HG03064 (cell line): ENCODE results near the gene NPM3.

ENCODE experiments used
- ATAC-seq: cut with Tn5 transposase; IDR thresholded peaks from one replicate; pipeline ENCODE4 v1.9.1; 2021; ENCODE audit warnings: low read depth; ENCODE audit not compliant: unreplicated experiment

Gene NPM3

DNA sequence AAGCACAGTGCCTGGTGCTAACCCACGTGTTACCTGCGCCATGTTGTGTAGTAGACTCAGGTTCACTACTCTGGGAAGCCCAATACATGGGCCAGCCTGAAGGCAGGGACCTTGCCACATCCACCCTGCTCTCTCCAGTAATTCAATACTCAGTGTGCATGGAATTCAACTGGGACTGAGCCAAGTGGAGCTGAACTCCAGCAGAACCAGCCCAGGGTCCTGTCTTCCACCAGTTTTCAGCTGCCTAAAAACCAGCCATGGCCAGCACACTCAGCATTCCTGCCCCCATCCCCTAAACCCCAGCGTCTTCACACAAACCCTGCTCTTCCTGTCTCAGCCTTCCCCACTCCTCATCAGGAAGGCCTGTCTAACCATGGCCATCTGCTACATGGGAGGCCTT is 22.7 kb downstream of the NPM3 start:
- no peak for ATAC-seq

DNA sequence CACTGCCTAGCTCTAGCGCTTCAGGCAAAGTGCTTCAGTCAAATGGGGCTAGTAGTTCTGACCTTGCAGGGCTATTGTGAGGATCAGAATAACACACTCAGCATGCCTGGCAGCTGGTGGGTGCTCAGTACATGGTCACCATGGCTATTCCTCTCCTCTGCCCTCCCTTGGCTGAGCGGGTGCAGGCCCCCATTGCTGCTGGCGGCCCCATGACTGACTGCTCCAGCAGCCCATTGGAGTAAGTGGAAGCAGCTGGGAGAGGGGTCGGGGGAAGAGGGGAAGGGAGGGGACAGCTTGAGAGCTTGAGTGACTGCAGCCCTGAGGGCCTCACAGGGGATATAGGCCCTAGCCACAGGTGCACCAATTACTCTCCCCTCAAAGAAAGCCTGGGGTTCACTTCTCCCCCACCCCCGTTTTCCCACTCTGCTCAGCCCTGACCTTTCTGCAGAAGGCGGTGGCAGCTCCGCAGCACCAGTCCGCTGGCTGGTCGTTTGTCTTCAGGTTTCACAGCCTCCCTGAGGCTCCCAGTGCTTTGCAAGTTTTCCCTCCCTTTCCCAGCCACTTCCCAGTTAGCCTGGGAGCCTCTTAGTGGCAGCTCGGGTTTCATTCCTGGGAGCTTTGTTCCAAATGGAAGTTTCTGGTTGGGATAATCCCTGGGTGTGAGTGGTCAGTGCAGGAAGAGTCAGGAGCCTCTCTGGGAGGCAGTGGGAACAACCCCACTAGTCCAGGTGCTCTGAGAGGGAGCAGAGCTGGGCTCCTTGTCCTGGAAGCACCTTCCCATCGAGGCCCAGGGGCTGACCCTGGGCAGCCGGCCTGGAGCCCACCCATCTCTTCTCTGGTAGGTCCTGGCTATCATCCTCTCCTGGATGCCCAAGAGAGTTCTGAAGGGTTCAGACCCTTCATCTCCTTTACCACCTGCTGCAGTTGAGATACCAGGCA is 23.7 kb downstream of the NPM3 start:
- ATAC-seq = no peak

DNA sequence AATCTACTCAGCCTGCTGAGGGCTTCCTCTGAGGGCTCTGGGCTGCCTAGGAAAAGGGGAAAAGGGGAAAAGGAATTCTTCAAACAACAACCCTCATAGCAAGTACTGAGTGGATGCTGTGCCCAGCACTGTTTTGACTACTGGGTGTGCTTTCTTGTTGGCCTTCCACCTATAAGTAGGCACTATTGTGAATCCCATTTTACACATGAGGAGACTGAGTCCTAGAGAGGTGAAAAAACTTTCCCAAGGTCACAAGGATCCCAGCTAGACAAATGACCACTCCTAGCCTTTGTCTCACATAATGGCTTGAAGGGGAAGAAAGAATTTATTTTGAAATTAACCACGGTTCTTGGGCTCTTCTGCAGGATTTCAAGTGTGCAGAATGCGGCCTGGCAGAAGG is 24.4 kb downstream of the NPM3 start:
- no peak for ATAC-seq

DNA sequence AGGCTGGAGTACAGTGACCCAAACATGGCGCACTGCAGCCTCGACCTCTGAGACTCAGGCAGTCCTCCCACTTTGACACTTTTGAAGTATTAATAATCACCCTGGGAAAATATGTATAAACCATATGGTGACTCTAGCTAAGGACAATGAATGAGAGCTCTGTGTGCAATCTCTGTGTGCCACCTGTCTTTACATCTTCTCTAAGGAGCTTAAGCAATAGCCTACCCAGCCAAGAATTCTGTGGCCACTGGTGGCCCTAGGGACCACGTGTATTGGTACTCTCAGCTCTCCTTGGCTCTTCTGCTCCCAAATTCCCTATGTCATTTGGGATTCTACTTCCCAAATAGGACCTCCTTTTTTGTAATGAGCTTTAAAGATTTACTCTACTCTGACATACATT is 31.0 kb downstream of the NPM3 start:
- no peak for ATAC-seq

DNA sequence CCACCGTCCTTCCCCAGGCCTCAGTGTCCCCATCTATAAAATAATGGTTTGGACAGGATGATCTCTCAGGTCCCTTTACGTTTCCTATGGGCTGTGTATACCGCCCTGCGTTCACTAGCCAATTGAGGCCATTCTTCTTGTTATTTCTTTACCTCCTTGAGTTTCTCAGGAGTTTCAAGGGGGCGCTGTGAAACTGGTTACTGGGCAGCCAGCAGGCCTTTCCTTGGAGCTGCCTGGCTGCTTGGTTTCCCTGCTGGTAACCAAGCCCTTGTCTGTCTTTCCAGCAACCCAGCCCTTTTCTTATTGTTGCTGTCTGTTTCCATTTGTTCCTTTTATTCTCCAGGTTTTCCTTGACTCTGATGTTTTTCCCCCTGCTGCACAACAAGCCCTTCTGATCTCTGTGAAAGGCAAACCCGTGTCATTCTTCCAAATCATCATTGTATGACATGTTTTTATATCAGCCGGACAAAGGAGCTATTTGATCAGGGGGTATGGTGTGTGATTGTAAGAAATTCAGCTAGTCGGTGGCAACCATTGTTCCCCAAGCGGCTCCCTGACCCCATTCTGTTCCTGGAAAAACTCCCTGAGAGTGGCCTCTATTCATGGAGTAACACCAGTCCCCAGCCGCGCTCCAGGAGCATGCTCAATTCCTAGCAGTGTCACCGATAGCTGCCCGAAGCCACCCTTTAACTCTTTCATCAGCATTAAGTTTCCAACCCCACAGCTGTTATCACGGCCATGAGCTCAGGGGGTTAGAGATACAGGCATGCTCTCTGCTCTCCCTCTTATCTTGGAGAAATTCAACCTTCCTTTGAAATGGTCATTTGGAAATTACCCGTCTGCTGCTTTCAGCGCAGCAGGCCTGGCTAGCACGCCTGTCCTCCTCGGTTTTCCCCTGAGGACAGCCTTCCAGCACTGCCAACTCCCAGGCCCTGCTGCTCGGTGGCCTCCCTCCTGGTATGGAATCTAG is 33.9 kb downstream of the NPM3 start:
- ATAC-seq = no peak

DNA sequence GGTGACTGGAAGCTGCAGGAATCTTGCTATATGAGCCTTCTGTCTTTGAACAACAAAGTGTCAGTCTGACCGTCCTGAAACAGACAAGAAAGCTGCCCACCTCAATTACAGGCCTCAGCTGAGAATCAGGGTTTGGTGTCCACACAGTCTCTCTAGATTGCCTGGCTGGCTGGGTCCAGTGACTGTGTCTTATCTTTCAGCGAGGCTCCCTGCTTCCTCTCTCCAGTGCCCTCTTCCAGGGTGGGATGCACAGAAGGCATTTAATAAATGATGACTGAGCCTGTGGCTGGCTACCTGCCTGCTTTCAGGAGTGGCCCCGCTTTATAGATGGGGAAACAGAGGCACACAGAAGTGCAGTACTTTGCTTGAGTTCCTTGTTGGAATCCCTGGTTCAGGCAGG is 34.8 kb downstream of the NPM3 start:
- no peak for ATAC-seq

DNA sequence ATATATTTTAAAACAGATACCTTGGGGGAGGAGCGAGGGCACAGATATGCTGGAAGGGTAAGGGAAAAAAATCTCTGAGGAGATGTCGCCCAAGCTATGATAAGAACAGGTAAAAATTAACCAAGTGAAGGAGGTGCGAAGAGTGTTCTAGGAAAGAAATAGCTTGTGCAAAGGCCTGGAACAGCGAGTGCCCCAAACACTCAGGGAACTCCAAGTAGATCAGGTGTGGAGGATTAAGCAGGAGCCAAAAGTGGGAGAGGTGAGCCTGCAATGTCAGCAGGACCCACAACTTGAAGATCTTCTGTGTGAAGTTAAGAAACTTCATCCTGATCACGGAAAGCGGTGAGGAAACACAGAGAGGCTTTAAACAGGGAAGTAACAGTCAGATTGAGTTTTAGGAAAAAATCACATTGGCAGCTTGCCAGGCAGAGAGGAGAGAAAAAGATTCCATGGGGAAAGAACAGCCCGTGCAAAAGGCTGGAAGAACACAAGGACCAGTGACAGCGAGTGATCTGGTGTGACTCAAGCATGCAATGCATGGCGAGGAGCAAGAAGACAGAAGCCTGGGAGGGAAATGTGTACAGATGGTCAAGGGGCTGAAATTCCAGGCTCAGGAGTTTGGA is 38.1 kb downstream of the NPM3 start:
- no peak for ATAC-seq

DNA sequence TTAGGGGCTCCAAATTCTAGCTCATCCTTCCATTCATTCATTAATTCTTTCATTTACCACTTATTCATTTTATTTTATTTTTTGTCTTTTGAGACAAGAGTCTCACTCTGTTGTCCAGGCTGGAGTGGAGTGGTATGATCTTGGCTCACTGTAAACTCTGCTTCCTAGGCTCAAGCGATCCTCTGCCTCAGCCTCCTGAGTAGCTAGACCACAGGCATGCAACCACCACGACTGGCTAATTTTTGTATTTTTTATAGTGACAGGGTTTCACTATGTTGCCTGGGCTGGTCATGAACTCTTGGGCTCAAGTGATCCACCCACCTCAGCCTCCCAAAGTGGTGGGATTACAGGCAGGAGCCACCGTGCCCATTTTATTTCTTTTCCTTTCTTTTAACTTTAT is 39.0 kb downstream of the NPM3 start:
- ATAC-seq = no peak

DNA sequence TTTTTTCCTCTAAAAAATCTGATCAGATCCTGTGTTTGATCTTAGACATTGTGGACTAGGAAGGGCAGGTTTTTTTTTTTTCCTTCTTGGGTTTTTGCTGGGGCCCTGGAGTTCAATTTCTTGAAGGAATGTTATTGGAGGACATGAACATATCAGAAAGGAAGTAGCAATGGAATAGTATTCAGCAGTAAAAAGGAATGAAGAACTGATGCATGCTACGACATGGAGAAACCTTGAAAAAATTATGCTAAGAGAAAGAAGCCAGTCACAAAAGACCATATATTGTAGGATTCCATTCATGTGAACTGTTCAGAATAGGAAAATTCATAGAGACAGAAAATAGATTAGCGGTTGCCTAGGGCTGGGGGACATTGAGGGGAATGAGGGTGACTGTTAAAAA is 41.3 kb downstream of the NPM3 start:
- no peak for ATAC-seq

DNA sequence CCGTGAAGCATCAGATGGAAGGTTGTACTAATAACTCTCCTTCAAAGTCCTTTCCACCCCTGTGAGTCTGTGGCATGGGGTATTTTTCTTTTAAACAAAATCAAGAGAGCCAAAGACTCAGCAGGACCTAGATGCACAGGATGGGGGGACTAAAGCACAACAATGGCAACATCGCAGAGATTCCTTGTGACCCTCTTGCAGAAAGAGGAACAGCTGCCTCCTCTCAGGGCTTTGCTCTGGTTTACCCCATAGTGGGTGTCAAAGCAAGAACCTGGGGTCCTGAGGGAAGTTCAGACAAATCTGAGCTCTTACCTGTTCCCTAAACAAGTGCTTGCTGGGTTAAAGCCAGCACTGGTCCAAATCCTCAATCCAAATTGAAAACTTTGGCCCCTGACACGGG is 46.6 kb downstream of the NPM3 start:
- ATAC-seq = no peak

DNA sequence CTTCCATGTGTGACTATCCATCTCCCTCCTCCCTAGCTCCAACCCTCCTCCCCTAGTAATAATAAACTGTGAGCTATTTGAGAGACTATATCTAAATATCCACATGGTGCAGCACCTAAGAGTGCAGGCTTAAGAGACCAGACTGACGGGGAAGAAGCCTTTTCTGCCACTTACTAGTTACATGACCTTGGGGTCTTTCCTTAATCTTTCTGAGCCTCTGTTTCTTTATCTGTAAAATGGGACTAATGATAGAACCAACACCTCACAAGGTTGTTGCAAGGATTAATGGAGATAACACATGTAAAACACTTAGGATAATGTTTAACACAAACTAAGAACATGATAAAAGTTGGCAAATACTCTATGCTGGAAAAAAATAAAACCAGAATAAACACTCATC is 51.1 kb downstream of the NPM3 start:
- ATAC-seq = no peak
